Measurements from ENCODE around the gene RARB. TPM values are rescaled to one million over a fixed set of nuclear protein-coding genes. Genes with fewer than 3 reads are reported as not detected.

RARB gene
- total RNA-seq, 1 donor from 2014 or later, result 1.8 TPM

DNA sequence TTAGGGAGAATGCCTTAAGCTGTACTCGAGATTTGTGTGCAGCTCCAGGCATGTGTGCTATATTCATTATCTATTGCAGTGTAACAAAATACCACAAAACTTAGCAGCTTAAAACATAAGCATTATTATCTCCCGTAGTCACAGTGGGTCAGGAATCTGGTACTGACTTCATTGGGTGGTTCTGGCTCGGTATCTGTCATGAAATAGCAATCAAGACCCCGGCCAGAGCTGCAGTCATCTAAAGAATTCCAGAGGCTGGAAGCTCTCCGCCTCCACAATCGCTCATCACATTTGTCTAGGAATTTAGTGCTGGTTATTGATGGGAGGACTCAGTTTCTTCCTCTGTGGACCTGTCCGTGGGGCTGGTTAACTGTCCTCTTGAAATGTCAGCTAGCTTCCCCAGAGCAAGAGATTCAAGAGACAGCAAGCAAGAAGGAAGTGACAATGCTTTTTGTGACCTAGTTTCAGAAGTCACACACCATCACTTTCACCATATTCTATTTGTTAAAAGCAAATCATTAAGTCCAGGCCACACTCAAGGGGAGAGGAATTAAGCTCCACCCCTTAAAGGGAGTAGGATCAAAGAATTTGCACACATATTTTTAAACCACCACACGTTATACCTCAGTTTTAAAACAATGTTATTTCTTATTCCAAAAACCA is 160.5 kb downstream of the RARB start:
- H3K4me3 Mint-ChIP-seq, result no peak overlapping the region
- Histone ChIP-seq H3K27ac (no peak overlapping the region), H3K9me3 (ENCODE audit: low read depth) (no peaks in the 10 kb centered on the region), H3K4me1 (no peaks in the 10 kb centered on the region), H3K79me2 (ENCODE audit: low read depth) (no peaks in the 10 kb centered on the region), H3F3A (ENCODE audit: low read depth) (no peaks in the 10 kb centered on the region), H4K20me1 (ENCODE audit: low read depth) (no peaks in the 10 kb centered on the region), H3K27me3 (no peaks in the 10 kb centered on the region), H2AFZ (replicated peaks) (no peak overlapping the region), H3K4me2 (no peak overlapping the region), H3K4me3 (no peak overlapping the region), H3K36me3 (no peaks in the 10 kb centered on the region), H3K9ac (no peak overlapping the region)
- no peaks in the 10 kb centered on the region for H3K9me3 Mint-ChIP-seq
- H3K27me3 Mint-ChIP-seq (ENCODE audit: insufficient read depth, low read depth), result peaks cover 7% of the 10 kb centered on the region
- TF ChIP-seq, protein P1, sequence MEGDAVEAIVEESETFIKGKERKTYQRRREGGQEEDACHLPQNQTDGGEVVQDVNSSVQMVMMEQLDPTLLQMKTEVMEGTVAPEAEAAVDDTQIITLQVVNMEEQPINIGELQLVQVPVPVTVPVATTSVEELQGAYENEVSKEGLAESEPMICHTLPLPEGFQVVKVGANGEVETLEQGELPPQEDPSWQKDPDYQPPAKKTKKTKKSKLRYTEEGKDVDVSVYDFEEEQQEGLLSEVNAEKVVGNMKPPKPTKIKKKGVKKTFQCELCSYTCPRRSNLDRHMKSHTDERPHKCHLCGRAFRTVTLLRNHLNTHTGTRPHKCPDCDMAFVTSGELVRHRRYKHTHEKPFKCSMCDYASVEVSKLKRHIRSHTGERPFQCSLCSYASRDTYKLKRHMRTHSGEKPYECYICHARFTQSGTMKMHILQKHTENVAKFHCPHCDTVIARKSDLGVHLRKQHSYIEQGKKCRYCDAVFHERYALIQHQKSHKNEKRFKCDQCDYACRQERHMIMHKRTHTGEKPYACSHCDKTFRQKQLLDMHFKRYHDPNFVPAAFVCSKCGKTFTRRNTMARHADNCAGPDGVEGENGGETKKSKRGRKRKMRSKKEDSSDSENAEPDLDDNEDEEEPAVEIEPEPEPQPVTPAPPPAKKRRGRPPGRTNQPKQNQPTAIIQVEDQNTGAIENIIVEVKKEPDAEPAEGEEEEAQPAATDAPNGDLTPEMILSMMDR (IDR thresholded peaks at IDR 0.05), result no peak
- TF ChIP-seq EZH2 (IDR thresholded peaks at IDR 0.05), result no peak
- H3K4me1 Mint-ChIP-seq, result peaks cover 16% of the 10 kb centered on the region
- no peak for DNase-seq (ENCODE audit: low spot score)
- no peak overlapping the region for H3K27ac Mint-ChIP-seq
- no peaks in the 10 kb centered on the region for H3K36me3 Mint-ChIP-seq

DNA sequence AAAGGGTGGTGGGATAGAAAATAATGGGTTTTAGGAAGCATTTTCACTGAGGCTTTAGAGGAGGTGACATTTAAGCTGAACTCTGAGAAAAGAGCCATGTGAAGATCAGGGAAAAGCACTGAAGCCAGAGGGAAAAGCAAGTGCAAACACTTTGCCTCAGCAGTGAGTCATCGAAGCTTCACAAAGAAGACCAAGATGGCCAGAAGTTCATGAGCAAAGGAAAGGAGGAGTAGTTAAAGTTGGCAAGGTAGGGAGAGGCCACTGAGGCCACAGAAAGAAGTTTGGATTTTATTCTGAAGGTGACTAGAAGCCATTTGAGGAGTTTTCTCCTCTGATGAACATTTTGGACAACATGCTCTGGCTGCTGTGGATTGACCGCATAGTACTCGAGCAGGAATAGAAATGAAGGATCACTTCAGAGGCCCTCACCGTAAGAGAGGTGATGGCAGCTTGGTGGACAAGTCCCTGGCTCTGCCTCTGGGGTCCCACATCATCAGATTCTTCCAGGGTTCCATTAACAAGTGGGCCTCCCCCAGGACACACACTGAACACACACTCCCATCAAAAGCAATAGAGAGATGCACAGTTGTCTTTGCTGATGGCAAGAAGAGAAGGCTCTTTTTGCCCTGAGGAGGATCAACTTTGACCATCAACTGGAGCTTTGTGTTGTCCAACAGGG is 161.2 kb downstream of the RARB start:
- Mint-ChIP-seq H3K9me3 (no peaks in the 10 kb centered on the region), H3K27ac (no peak overlapping the region), H3K36me3 (no peaks in the 10 kb centered on the region), H3K27me3 (ENCODE audit: insufficient read depth, low read depth) (peaks cover 2% of the 10 kb centered on the region), H3K4me1 (peaks cover 13% of the 10 kb centered on the region), H3K4me3 (no peak overlapping the region)
- no peak overlapping the region for H3K4me3 ChIP-seq
- TF ChIP-seq EZH2 (IDR thresholded peaks at IDR 0.05), result no peak
- TF ChIP-seq EZH2phosphoT487 (IDR thresholded peaks at IDR 0.05), result no peak
- TF ChIP-seq, protein P1 (IDR thresholded peaks at IDR 0.05), result no peak
- H4K20me1 ChIP-seq (ENCODE audit: low read depth), result no peaks in the 10 kb centered on the region
- no peak overlapping the region for H2AFZ ChIP-seq (replicated peaks)
- no peak overlapping the region for H3K4me2 ChIP-seq
- H3K36me3 ChIP-seq, result no peaks in the 10 kb centered on the region
- H3K27ac ChIP-seq, result no peak overlapping the region
- no peaks in the 10 kb centered on the region for H3K79me2 ChIP-seq (ENCODE audit: low read depth)
- H3K9ac ChIP-seq, result no peak overlapping the region
- H3K4me1 ChIP-seq, result no peaks in the 10 kb centered on the region
- no peaks in the 10 kb centered on the region for H3K27me3 ChIP-seq
- peaks cover under 1% of the 10 kb centered on the region for H3F3A ChIP-seq (ENCODE audit: low read depth)
- H3K9me3 ChIP-seq (ENCODE audit: low read depth), result no peaks in the 10 kb centered on the region
- no peak for DNase-seq (ENCODE audit: low spot score)

DNA sequence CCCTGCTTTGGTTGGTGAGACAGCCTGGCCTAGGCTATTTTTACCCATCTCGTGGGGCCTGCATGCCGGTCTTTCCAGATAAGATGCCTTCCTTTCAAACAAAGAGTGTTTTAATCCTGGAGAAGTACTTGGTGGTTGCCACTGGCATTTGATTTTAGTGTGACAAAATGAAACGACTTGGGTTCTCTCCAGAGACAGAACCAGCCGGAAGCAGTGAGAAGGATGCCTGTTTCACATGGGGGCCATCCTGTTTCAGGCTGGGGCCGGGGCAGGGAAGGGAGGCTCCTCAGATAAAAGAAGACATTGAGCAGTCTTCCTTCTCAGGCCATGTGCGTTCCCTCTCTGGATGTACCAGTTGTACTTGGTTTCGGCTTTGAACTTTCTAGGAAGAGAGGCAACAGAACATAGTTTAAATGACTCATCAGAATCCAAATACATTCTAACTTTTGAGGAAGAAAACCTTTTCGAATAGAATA is 161.8 kb downstream of the RARB start:
- H2AFZ ChIP-seq (replicated peaks), result no peak overlapping the region
- H3K9me3 ChIP-seq (ENCODE audit: low read depth), result no peaks in the 10 kb centered on the region
- Mint-ChIP-seq H3K27ac (no peak overlapping the region), H3K4me1 (peaks cover 9% of the 10 kb centered on the region), H3K9me3 (no peaks in the 10 kb centered on the region), H3K27me3 (ENCODE audit: insufficient read depth, low read depth) (peaks cover 2% of the 10 kb centered on the region), H3K4me3 (no peak overlapping the region), H3K36me3 (no peaks in the 10 kb centered on the region)
- H4K20me1 ChIP-seq (ENCODE audit: low read depth), result no peaks in the 10 kb centered on the region
- DNase-seq (ENCODE audit: low spot score), result no peak
- H3K4me3 ChIP-seq, result no peak overlapping the region
- H3K27ac ChIP-seq, result no peak overlapping the region
- H3K36me3 ChIP-seq, result no peaks in the 10 kb centered on the region
- H3K4me1 ChIP-seq, result no peaks in the 10 kb centered on the region
- H3K79me2 ChIP-seq (ENCODE audit: low read depth), result no peaks in the 10 kb centered on the region
- H3F3A ChIP-seq (ENCODE audit: low read depth), result peaks cover 6% of the 10 kb centered on the region
- H3K4me2 ChIP-seq, result no peak overlapping the region
- TF ChIP-seq EZH2phosphoT487 (IDR thresholded peaks at IDR 0.05), result no peak
- TF ChIP-seq, protein P1 (IDR thresholded peaks at IDR 0.05), result no peak
- H3K9ac ChIP-seq, result no peak overlapping the region
- no peaks in the 10 kb centered on the region for H3K27me3 ChIP-seq
